GM19023 (cell line): ENCODE data around the gene COL25A1.

Experiments
- ATAC-seq: cut with Tn5 transposase; IDR thresholded peaks from one replicate; pipeline ENCODE4 v1.9.1; 2021; ENCODE audit warnings: mild to moderate bottlenecking, moderate library complexity; ENCODE audit not compliant: unreplicated experiment

The COL25A1 gene

GRCh38 chr4:108831291-108831690 is 471.2 kb downstream of the COL25A1 start:
- ATAC-seq: no peak

DNA sequence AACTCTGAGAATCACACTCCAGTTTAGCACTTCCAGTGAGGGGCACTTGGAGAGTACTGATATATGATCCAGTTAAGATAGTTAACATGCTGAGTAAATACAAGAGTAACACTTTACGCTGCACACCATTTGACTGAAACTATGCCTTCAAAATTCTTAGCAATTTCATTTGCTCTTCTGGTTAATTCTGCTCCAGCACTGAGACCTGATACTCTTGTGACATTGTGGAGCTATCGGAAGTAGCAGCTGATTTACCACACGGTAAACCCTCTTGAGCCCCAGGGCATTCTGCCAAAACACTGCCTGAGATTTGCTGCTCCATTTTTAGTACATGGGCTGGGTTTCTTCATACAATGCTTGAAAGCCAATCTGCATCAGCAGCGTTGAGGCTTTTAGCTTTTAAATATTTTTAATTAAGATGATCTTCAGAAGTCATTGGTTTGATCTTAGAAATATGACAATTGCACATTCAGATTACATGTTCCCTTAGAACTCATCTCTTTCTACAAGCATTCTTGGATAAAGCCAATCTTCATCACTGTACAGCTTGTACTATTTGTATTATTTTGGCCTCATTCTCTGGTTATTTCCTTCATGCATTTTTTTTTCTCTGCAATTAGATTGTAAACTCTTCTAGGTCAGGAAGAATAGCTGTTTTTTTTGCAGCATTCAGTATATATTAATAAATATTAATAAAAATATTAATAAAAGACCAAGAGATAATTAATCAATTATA is 471.8 kb downstream of the COL25A1 start:
- ATAC-seq: no peak

DNA sequence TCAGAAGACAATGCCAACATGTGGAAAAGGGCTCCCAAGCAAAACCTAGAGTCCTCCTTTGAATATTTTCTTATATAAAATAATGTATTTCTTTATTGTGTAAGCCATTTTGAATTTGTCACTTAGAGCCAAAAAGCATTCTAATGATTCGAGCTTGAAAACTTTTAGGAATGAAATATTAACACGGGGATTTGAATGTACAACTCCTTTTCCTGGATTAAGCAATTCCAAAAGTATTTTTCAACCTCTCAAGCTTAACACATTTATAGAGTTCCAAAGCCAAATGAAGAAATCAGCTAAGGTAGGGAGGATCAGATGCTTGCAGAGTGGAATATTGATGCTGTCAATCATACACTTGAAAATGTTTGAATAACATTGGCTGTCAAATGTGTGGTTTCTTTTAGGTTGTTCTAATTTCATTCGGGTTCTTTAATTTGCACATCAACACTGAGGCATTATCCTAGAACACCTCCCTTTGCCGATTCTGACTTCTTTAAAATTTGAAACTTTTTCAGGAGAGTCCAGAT is 472.4 kb downstream of the COL25A1 start:
- ATAC-seq: no peak

- ATAC-seq: no peak
Measured at GRCh38 chr4:108828620-108829019, 473.8 kb downstream of the COL25A1 start.

- no peak for ATAC-seq
Measured at GRCh38 chr4:108825737-108826136, 476.7 kb downstream of the COL25A1 start.

GRCh38 chr4:108821351-108821930 is 481.0 kb downstream of the COL25A1 start:
- ATAC-seq: no peak

DNA sequence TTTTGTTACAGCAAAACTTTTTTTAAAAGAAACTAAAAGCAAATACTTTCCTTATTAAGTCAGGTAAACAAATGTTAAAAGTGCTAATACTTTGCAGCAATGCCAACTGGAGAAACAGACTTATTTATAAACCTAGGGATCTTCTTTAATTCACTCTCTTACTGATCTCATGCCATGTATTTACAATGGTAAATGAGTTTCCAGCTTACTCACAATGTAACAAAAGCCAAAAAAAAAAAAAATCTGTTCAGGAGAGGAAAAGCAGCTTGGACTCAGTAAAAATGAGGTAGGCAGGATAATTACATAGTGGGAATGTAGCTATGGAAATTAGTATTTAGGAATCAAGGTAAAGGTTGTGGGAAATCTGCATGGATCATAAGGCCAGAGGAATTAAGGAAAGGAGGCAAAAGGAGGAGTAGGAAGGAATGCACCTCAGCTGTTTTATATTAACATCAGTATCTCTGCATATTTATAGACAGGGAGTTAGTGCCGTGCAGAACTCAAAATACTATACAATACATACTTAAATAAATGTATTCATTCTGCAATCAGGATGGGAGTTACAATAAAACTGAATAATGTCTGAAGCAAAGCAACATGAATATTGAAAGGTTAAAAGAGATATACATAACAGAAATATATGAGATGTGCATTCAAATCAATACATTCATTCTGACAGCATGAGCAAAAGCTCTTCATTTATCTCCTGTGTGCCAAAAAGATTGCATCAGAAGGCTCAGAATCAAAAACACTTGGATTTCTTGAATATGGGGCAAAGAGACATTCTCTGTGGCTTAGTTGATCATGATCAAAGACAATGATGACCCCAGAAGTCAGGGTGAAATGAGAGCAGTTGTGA is 481.7 kb downstream of the COL25A1 start:
- ATAC-seq: no peak

GRCh38 chr4:108814326-108814725 is 488.1 kb downstream of the COL25A1 start:
- no peak for ATAC-seq

GRCh38 chr4:108813261-108813660 is 489.2 kb downstream of the COL25A1 start:
- no peak for ATAC-seq

- ATAC-seq: no peak
Measured at GRCh38 chr4:108811486-108811885, 491.0 kb downstream of the COL25A1 start.

DNA sequence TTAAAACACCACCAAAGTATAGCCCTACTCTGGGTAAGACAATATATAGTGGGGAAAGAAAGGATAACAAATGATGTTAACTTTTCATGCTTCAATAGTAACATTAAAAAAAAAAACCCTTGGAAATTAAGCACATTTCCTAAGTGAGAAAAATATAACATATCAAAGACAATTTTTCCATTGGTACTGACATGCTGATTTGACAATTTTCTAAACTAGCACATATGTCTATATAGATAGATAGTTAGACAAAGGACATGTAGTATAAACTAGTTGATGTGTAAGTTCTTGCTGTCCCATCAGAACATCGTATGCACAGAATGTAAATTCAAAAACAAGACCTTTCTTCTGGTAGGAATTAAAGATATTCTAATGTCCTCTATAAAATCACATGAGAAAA is 492.4 kb downstream of the COL25A1 start:
- ATAC-seq: no peak

- ATAC-seq: no peak
Measured at GRCh38 chr4:108804648-108805273, 497.7 kb downstream of the COL25A1 start.

- no peak for ATAC-seq
Measured at GRCh38 chr4:108799306-108799705, 503.2 kb downstream of the COL25A1 start.

DNA sequence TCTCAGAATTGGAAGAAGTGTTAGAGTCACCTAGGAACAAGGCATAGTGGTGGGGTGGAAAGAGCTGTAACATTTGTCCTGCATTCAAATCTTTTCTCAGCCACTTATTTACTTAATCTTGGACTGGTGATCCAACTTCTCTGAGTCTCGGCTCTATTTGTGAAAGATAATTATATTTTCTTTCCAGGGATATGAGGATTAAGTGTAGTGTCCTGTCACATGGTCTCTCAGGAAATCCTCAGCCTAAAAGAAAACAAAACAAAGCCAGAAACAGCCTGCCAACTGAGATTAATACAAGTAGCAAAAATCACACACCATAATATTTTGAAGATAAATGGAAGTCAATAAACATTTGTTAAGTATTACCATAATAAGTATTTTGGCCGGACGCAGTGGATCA is 506.3 kb downstream of the COL25A1 start:
- ATAC-seq: no peak

- ATAC-seq: no peak
Measured at GRCh38 chr4:108795733-108796132, 506.7 kb downstream of the COL25A1 start.

DNA sequence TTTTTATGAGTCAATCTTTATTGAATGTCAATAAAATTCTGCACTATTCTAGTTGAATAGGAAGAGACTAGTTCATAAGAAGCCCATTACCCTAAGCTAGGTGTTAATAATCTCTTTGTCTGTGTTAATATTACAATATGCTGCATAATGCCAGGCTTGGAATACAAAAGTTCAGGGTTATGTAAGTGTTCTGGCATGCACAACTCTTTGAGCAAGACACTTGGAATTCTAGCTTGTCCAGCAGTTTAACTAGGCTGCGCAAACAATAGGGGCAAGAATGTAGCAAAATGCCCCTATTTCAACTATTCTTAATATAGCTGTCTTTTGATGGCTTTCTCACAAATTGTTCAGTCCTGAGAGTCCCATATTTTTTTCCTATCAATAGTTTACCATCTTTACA is 508.3 kb downstream of the COL25A1 start:
- ATAC-seq: no peak

DNA sequence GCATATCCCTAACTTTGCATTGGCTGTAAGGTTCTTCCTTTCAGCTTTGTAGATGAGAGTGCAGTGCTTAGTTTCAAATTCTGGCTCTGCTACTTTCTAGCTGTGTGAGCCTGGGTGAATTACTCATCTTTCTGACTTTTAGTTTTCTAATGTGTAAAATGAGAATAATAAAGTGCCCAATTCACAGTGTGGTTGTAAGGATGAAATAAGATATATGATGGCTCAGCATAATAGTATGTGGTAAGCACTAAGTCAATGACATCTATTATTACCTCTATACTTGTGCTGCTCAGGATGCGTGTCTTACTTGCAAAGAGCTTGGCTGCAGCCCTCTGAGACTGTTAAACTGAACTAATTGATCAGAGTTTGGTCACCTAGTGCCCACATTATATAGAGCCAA is 509.0 kb downstream of the COL25A1 start:
- no peak for ATAC-seq

GRCh38 chr4:108788731-108789130 is 513.7 kb downstream of the COL25A1 start:
- no peak for ATAC-seq

GRCh38 chr4:108787724-108788123 is 514.7 kb downstream of the COL25A1 start:
- ATAC-seq: no peak

DNA sequence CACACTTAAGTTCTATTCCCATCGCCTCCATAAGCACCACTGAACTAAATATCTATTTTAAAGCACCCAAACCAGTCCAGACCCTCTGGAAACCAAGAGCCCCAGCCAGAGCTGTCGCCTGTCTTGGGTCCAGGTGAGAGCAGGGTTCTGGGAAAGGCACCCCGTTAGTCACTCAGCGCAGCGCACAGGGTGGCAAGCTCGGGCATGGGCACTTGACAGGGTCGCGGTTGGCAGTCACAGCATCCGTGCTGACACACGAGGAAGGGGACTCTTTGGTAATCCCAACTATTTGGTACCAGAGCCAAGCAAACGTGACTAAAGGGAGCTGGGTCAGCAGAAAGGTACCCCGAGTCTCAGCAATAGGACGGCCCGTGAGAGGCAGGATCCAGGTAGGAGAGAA is 515.4 kb downstream of the COL25A1 start:
- ATAC-seq: no peak

DNA sequence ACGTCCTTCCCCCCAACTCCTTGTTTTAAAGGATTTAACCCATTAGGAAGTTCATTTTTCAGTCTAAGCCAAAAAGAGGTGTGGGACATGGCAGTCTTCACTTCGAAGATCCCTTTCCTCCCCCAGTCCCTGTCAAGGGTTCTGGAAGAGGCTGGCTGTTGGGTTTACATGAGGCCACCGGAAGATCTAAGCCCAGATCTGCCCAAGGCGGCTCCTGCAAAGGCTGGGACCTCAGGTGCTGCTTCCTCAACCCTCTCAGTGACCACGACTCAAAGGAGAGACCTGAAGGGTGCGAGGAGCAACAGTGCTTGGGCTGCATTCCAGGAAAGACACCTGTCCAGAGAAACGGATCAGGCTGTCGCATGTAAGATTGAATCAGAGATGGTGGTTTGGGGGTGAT is 516.1 kb downstream of the COL25A1 start:
- ATAC-seq: no peak
